DOHH2 (cell line): ENCODE results near the gene ECHS1.
"Not testable (repeated sequence)": the region's sequence is repeated elsewhere in the genome, so short reads cannot be mapped to it uniquely, and the experiment has no call there.

Source experiments
- H3F3A ChIP-seq: fragments of 200-600 bp; sonication (generic), shearing (Covaris generic); 2 replicates; pipeline ENCODE4 v1.6.0; 2016; ENCODE audit warnings: antibody characterized with exemption, mild to moderate bottlenecking; ENCODE audit not compliant: control insufficient read depth, insufficient read depth
- H3K27ac ChIP-seq: fragments of 200-600 bp; sonication (generic); 2 replicates; pipeline ENCODE4 v1.5.1; 2014; ENCODE audit warnings: low read depth, mild to moderate bottlenecking, low read length, moderate library complexity
- H3K27me3 ChIP-seq: fragments of 200-600 bp; sonication (generic); 2 replicates; pipeline ENCODE4 v1.6.1; 2014; ENCODE audit warnings: mild to moderate bottlenecking, low read length, mixed read lengths; ENCODE audit not compliant: control insufficient read depth
- H3K36me3 ChIP-seq: fragments of 200-600 bp; sonication (generic); 2 replicates; pipeline ENCODE4 v1.6.1; 2014; ENCODE audit warnings: mild to moderate bottlenecking, low read length, moderate library complexity, mixed read lengths; ENCODE audit not compliant: control insufficient read depth
- H3K4me1 ChIP-seq: fragments of 200-600 bp; sonication (generic); 2 replicates; pipeline ENCODE4 v1.6.1; 2014; ENCODE audit warnings: mild to moderate bottlenecking, low read length, mixed read lengths; ENCODE audit not compliant: control insufficient read depth
- H3K4me2 ChIP-seq: fragments of 200-600 bp; sonication (generic); 2 replicates; pipeline ENCODE4 v1.6.0; 2014; ENCODE audit warnings: mild to moderate bottlenecking, low read length, moderate library complexity
- H3K4me3 ChIP-seq: fragments of 200-600 bp; sonication (generic); 2 replicates; pipeline ENCODE4 v1.5.1; 2014; ENCODE audit warnings: mild to moderate bottlenecking, low read length, mixed read lengths
- H3K79me2 ChIP-seq: fragments of 200-600 bp; sonication (generic); 2 replicates; pipeline ENCODE4 v1.6.1; 2014; ENCODE audit warnings: mild to moderate bottlenecking, low read length, mixed read lengths; ENCODE audit not compliant: control insufficient read depth
- H3K9me2 ChIP-seq: fragments of 200-600 bp; sonication (generic); replicated peaks from 2 replicates; pipeline ENCODE4 v1.6.1; 2014; ENCODE audit warnings: mild to moderate bottlenecking, low read length, mixed read lengths; ENCODE audit not compliant: control insufficient read depth
- H3K9me3 ChIP-seq: fragments of 200-600 bp; sonication (generic); 2 replicates; pipeline ENCODE4 v1.6.1; 2014; ENCODE audit warnings: antibody characterized with exemption, low read length, mixed read lengths; ENCODE audit not compliant: control insufficient read depth, insufficient read depth
- H4K20me1 ChIP-seq: fragments of 200-600 bp; sonication (generic); 2 replicates; pipeline ENCODE4 v1.6.0; 2014; ENCODE audit warnings: low read depth, mild to moderate bottlenecking, antibody characterized with exemption, low read length, moderate library complexity; ENCODE audit not compliant: control insufficient read depth, insufficient read depth
- CTCF ChIP-seq: fragments of 200-600 bp; sonication (generic); IDR thresholded peaks from one replicate; pipeline ENCODE4 v1.5.1; 2014; ENCODE audit warnings: antibody characterized with exemption, mild to moderate bottlenecking, low read depth, low read length; ENCODE audit not compliant: poor library complexity, severe bottlenecking
- EZH2phosphoT487 ChIP-seq: fragments of 200-600 bp; sonication (generic); IDR thresholded peaks from 2 replicates; pipeline ENCODE4 v1.6.1; 2017; ENCODE audit warnings: borderline replicate concordance, mild to moderate bottlenecking, antibody characterized with exemption, low read length, moderate library complexity, mixed read lengths

The ECHS1 gene

GRCh38 chr10:133370030-133370786, 2.9 kb downstream of the ECHS1 start:
- Histone ChIP-seq H3K4me1 (peaks cover 11% of the 10 kb centered on the region), H3K27ac (no peak overlapping the region), H3K9me3 (no peaks in the 10 kb centered on the region), H3K4me2 (no peak overlapping the region), H3K36me3 (peaks cover 13% of the 10 kb centered on the region; the same call in 1 of the 2 replicates), H3F3A (no peaks in the 10 kb centered on the region), H4K20me1 (no peaks in the 10 kb centered on the region), H3K79me2 (no peaks in the 10 kb centered on the region), H3K4me3 (no peak overlapping the region), H3K9me2 (no peaks in the 10 kb centered on the region), H3K27me3 (no peaks in the 10 kb centered on the region)
- no peak for TF ChIP-seq EZH2phosphoT487
- no peak for TF ChIP-seq CTCF

DNA sequence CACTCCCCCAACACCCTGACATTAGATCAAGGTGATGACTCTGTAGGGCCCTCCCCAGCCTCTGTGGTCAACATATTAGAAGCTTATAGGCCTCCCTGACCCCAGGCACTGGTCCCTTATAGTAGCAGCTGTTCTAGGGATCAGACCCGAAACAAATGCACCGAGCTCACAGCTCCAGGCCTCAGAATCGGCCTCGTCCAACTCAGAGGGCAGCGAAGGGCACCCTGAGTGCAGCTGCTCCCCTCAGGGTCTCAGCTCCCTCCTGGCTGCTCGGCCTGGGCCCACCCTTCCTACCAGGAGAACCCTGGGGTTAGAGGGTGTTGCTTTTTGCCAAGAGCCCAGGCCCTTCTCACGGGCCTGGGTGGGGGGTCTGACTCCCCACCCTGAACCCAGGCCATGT, 5.0 kb downstream of the ECHS1 start:
- no peaks in the 10 kb centered on the region for H3K9me2 ChIP-seq
- TF ChIP-seq EZH2phosphoT487 (no peak), CTCF (no peak)
- peaks cover 5% of the 10 kb centered on the region for H3K4me1 ChIP-seq
- H3K9me3 ChIP-seq, result no peaks in the 10 kb centered on the region
- H3F3A ChIP-seq, result no peaks in the 10 kb centered on the region
- no peaks in the 10 kb centered on the region for H3K27me3 ChIP-seq
- no peak overlapping the region for H3K27ac ChIP-seq
- H4K20me1 ChIP-seq, result no peaks in the 10 kb centered on the region
- H3K4me2 ChIP-seq, result no peak overlapping the region
- peaks cover 15% of the 10 kb centered on the region; the same call in 1 of the 2 replicates for H3K36me3 ChIP-seq
- H3K79me2 ChIP-seq, result no peaks in the 10 kb centered on the region
- H3K4me3 ChIP-seq, result no peak overlapping the region

- not testable (repeated sequence) for H4K20me1 ChIP-seq, H3K4me3 ChIP-seq, H3K9me2 ChIP-seq, H3K27me3 ChIP-seq, H3K4me1 ChIP-seq, H3K4me2 ChIP-seq, H3K79me2 ChIP-seq, H3F3A ChIP-seq, H3K9me3 ChIP-seq, H3K27ac ChIP-seq
- peaks cover 18% of the 10 kb centered on the region; the same call in 1 of the 2 replicates for H3K36me3 ChIP-seq
These were observed 5.7 kb downstream of the ECHS1 start for GRCh38 chr10:133367461-133367860.

DNA sequence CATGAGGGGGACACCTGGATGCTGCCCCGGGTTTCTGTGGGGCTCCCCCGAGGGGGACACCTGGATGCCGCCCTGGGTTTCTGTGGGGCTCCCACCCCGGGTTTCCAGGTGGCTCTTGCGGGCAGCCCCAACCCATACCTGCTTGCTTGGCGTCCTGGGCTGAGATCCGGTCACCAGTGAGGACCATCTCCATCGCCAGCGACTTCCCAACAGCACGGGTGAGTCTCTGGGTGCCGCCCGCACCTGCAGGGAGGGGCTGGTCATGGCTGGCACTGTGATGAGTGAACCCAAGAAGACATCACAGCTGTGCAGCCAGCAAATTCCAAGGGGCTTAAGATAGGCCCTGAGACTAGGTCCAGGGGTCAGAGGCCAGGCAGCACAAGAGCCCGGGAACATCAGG, 6.4 kb downstream of the ECHS1 start:
- Histone ChIP-seq H3K9me2 (no peaks in the 10 kb centered on the region), H4K20me1 (no peaks in the 10 kb centered on the region), H3K27ac (no peak overlapping the region), H3K27me3 (no peaks in the 10 kb centered on the region), H3K79me2 (no peaks in the 10 kb centered on the region), H3K9me3 (no peaks in the 10 kb centered on the region), H3K4me3 (no peak overlapping the region), H3K36me3 (peaks cover 18% of the 10 kb centered on the region; the same call in 1 of the 2 replicates), H3K4me2 (no peak overlapping the region), H3K4me1 (no peaks in the 10 kb centered on the region), H3F3A (no peaks in the 10 kb centered on the region)
- no peak for TF ChIP-seq CTCF
- no peak for TF ChIP-seq EZH2phosphoT487
